GM18861 (cell line): ENCODE data around the gene PTPN14.
"Not testable (repeated sequence)": the region's sequence is repeated elsewhere in the genome, so short reads cannot be mapped to it uniquely, and the experiment has no call there.

Source experiments
- ATAC-seq: cut with Tn5 transposase; IDR thresholded peaks from one replicate; pipeline ENCODE4 v1.9.1; 2021; ENCODE audit not compliant: unreplicated experiment

PTPN14 gene

GRCh38 chr1:214404154-214404553 lies 147.2 kb downstream of the PTPN14 start:
- ATAC-seq = peak; percentile 88

GRCh38 chr1:214403431-214403830 lies 148.0 kb downstream of the PTPN14 start:
- ATAC-seq = no peak

- ATAC-seq = no peak
Observed at GRCh38 chr1:214402613-214403083, 148.8 kb downstream of the PTPN14 start.

- no peak for ATAC-seq
Observed at GRCh38 chr1:214401666-214402065, 149.7 kb downstream of the PTPN14 start.

GRCh38 chr1:214400131-214400530 lies 151.3 kb downstream of the PTPN14 start:
- no peak for ATAC-seq

GRCh38 chr1:214398490-214398889 lies 152.9 kb downstream of the PTPN14 start:
- no peak for ATAC-seq

- no peak for ATAC-seq
Observed at GRCh38 chr1:214397497-214397896, 153.9 kb downstream of the PTPN14 start.

- no peak for ATAC-seq
Observed at GRCh38 chr1:214396330-214396729, 155.1 kb downstream of the PTPN14 start.

- not testable (repeated sequence) for ATAC-seq
Observed at GRCh38 chr1:214394569-214394968, 156.8 kb downstream of the PTPN14 start.

GRCh38 chr1:214393086-214393485 lies 158.3 kb downstream of the PTPN14 start:
- ATAC-seq = no peak

- ATAC-seq = no peak
Observed at GRCh38 chr1:214391873-214392645, 159.3 kb downstream of the PTPN14 start.

GRCh38 chr1:214389734-214390133 lies 161.7 kb downstream of the PTPN14 start:
- ATAC-seq = no peak

- ATAC-seq = no peak
Observed at GRCh38 chr1:214386747-214387146, 164.7 kb downstream of the PTPN14 start.

- ATAC-seq = no peak
Observed at GRCh38 chr1:214386333-214386732, 165.1 kb downstream of the PTPN14 start.

- ATAC-seq = no peak
Observed at GRCh38 chr1:214385428-214385827, 166.0 kb downstream of the PTPN14 start.

- no peak for ATAC-seq
Observed at GRCh38 chr1:214384373-214385079, 166.9 kb downstream of the PTPN14 start.

GRCh38 chr1:214383381-214384372 lies 167.7 kb downstream of the PTPN14 start:
- no peak for ATAC-seq

- ATAC-seq = no peak
Observed at GRCh38 chr1:214380986-214381695, 170.3 kb downstream of the PTPN14 start.

- ATAC-seq = no peak
Observed at GRCh38 chr1:214380396-214380795, 171.0 kb downstream of the PTPN14 start.

GRCh38 chr1:214379236-214379970 lies 172.0 kb downstream of the PTPN14 start:
- ATAC-seq = no peak
